ENCODE measurements around the gene ETV2.
A peak's percentile ranks its signal among the peaks of the same experiment; 100 is the strongest.

Gene ETV2

DNA sequence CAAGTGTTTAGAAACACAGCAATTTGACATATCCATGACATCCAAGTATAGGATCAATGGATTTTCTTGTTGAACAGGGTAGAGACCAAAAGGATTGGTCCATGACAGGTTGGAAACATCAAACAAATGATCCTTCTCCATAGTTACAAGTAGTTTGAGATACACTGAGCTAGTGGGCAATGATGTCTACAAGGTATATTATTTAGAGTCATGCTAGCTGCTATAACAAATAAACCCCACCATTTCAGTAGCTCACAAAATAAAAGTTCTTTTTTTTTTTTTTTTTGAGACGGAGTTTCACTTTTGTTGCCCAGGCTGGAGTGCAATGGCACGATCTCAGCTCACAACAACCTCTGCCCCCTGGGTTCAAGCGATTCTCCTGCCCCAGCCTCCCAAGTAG is 33.9 kb upstream of the ETV2 start:
- in situ Hi-C loops (cut with HindIII; ENCODE audit: low sequenced_read_pairs): no loop called here
- TF ChIP-seq, protein P1, sequence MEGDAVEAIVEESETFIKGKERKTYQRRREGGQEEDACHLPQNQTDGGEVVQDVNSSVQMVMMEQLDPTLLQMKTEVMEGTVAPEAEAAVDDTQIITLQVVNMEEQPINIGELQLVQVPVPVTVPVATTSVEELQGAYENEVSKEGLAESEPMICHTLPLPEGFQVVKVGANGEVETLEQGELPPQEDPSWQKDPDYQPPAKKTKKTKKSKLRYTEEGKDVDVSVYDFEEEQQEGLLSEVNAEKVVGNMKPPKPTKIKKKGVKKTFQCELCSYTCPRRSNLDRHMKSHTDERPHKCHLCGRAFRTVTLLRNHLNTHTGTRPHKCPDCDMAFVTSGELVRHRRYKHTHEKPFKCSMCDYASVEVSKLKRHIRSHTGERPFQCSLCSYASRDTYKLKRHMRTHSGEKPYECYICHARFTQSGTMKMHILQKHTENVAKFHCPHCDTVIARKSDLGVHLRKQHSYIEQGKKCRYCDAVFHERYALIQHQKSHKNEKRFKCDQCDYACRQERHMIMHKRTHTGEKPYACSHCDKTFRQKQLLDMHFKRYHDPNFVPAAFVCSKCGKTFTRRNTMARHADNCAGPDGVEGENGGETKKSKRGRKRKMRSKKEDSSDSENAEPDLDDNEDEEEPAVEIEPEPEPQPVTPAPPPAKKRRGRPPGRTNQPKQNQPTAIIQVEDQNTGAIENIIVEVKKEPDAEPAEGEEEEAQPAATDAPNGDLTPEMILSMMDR (IDR thresholded peaks at IDR 0.05; ENCODE audit: low read depth, low read length): no peak
- DNase-seq (ENCODE audit: low read depth, low spot score): no peak
- no peak overlapping the region for H3K4me3 ChIP-seq (ENCODE audit: low read depth, low read length)

DNA sequence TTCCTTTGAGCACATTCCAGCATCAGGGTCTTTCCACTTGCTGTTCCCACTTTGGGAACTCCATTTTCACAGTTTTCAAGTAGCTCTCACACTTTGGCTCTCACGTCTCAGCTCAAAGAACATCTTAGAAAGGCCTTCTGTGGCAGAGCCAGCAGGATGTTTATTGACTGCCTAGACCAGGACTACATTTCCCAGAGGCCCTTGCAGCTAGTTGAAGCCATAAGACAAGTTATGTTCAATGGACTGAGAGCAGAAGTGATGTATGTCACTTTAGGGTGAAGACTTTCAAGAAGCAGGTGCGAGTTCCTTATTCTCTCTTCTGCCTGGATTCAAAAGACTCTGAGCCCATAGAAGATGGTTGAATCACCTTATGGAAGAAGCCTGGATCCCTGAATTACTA is 33.3 kb upstream of the ETV2 start:
- no peak overlapping the region for H3K4me3 ChIP-seq (ENCODE audit: low read depth, low read length)
- DNase-seq (ENCODE audit: low read depth, low spot score): no peak
- TF ChIP-seq, protein P1 (IDR thresholded peaks at IDR 0.05; ENCODE audit: low read depth, low read length): no peak
- in situ Hi-C loops (cut with HindIII; ENCODE audit: low sequenced_read_pairs): no loop called here

DNA sequence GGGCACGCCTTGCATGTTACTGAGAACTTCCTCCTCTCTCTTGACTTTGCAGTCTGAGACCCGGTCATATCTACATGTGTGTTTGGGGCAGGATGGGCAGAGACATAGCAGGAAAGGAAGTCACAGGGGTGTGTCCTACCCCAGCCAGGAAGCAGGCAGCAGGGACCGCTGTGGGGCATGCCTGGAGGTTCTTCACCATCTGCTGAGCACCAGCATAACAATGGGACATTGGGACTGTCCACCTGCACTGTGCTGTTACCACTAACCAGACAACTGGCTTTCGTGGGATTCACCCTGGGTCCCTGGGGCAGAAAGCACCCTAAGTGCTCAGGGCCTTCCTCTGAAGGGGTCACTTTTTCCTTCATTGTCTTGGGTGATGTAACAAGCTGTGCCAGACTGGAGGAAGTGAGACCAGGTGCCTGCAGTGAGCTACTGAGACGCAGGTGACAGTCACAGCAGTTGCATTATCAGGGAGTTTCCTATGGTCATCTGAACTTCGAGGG is 31.6 kb upstream of the ETV2 start:
- DNase-seq (ENCODE audit: low read depth, low spot score): no peak
- in situ Hi-C loops (cut with HindIII; ENCODE audit: low sequenced_read_pairs): no loop called here
- H3K4me3 ChIP-seq (ENCODE audit: low read depth, low read length): no peak overlapping the region
- TF ChIP-seq, protein P1 (IDR thresholded peaks at IDR 0.05; ENCODE audit: low read depth, low read length): no peak

DNA sequence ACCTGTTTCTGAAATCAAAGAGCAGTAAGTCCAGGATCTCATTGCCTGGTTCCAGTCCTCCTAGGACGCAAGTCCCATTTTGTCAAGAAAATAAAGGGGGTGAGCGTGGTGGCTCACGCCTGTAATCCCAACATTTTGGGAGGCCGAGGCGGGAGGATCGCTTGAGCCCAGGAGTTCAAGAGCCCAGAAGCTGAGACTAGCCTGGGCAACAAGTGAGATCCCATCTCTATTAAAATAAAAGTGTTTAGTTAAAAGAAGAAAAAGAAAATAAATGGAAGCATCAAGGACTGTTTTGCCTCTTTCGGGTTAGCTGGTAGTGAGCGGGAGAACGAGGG is 29.4 kb upstream of the ETV2 start:
- H3K4me3 ChIP-seq (ENCODE audit: low read depth, low read length): peak overlapping the region; percentile 94
- TF ChIP-seq, protein P1 (IDR thresholded peaks at IDR 0.05; ENCODE audit: low read depth, low read length): no peak
- in situ Hi-C loops (cut with HindIII; ENCODE audit: low sequenced_read_pairs): no loop called here
- DNase-seq (ENCODE audit: low read depth, low spot score): no peak

DNA sequence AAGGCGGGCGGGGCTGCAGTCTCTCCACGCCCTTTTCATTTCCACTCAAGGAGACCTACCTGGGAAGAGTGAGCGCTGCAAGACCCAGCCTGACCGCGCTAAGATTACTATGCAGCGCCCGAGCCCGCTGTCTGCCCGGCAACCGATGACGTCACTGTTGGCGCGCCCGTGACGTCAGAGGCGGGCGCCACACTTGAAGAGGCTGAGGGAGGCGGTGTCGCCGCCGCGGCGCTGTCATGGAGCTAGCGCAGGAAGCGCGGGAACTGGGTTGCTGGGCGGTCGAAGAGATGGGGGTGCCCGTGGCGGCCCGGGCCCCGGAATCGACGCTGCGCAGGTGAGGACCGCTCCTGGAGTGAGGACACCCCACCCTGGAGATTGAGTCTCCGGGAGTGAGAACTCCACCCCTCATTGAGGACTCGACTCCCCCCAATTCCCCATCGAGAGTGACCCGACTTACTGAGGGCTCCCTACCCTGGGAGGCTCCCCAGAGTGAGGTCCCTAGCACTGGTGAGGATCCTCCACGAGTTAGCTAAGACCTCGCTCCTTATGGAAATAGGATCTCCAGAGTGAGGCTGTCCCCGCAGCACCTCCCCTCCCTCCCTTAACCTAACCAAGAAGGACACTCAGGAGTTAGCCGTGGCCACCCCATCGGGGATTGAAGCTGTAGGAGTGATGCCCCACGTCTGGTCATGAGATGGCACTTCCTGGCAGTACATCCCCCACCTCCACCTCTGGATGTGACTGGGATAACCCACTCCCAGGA is 28.8 kb upstream of the ETV2 start, which contains the start of gene HAUS5:
Gene HAUS5 (plus strand): TSS at position 177 of the 763 bp plus-strand sequence. CDS start 60 bp downstream, at position 237.
- TF ChIP-seq, protein P1 (IDR thresholded peaks at IDR 0.05; ENCODE audit: low read depth, low read length): no peak
- H3K4me3 ChIP-seq (ENCODE audit: low read depth, low read length): peak within 1 kb of the TSS; percentile 94
- in situ Hi-C loops (cut with HindIII; ENCODE audit: low sequenced_read_pairs): no loop called here
- DNase-seq (ENCODE audit: low read depth, low spot score): peak; percentile 95

DNA sequence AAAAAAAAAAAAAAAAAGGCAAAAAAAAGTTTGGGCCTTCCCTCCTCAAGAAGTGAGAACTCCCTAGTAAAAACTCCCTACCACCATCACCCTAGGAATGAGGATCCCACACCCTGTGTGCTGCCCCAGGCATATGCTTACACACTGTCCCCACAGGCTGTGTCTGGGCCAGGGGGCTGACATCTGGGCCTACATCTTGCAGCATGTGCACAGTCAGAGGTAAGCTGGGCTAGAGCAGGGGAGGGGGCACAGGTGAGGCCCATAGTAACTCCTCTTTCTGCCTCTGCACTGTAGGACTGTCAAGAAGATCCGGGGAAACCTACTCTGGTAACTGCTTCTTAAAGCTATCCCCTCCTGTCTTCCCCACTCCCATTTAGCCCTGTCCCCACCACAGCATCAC is 28.0 kb upstream of the ETV2 start:
- TF ChIP-seq, protein P1 (IDR thresholded peaks at IDR 0.05; ENCODE audit: low read depth, low read length): no peak
- no peak for DNase-seq (ENCODE audit: low read depth, low spot score)
- in situ Hi-C loops (cut with HindIII; ENCODE audit: low sequenced_read_pairs): no loop called here
- H3K4me3 ChIP-seq (ENCODE audit: low read depth, low read length): no peak overlapping the region
